HepG2 (cell line): Measurements from ENCODE around the gene AHRR. TPM values are rescaled to one million over a fixed set of nuclear protein-coding genes. Genes with fewer than 3 reads are reported as not detected.

Experiments used
- ATAC-seq: fragments of 200-7000 bp; cut with Tn5 transposase; 3 replicates; pipeline ENCODE4 v1.9.1; 2020; ENCODE audit warnings: mild to moderate bottlenecking, moderate library complexity
- BruUV-seq: library from RNA; stranded (reverse); fragments of 400-500 nt; replicated peaks from 2 replicates; lab custom pipeline; 2021; lab: Mats Ljungman, UMichigan
- CTCF ChIA-PET: fragments of 300-600 bp; formaldehyde crosslinking; extraction: SDS; loops from one replicate; lab custom pipeline; 2021; ENCODE audit warnings: low total read pairs, inconsistent platforms, low intra/inter-chr PET ratio; lab: Yijun Ruan, JAX
- POLR2A ChIA-PET: fragments of 350-600 bp; sonication (Branson Sonifier 250); formaldehyde crosslinking; loops from one replicate; lab custom pipeline; 2020; ENCODE audit warnings: antibody characterized with exemption, inconsistent platforms; lab: Yijun Ruan, JAX
- DNase-seq: peaks from one replicate; pipeline ENCODE4 v3.0.0-alpha.2; 2015; ENCODE audit warnings: low spot score
- FAIRE-seq: peaks from 3 replicates; lab custom pipeline; 2011; peaks lifted over from hg19 to GRCh38; lab: Jason Lieb, UNC
- H2AFZ ChIP-seq: one replicate; pipeline ENCODE4 v1.6.1; 2011; ENCODE audit warnings: low read length, inconsistent platforms
- H3K27ac ChIP-seq: fragments of 300-600 bp; 3 replicates; pipeline ENCODE4 v1.8.0; 2011; ENCODE audit warnings: mixed run types, mild to moderate bottlenecking, mixed read lengths, low read length, inconsistent platforms; ENCODE audit not compliant: insufficient read depth; ENCODE audit errors: extremely low read length
- H3K27me3 ChIP-seq, 2 experiments: fragments of 200-600 bp in 1 of 2; 2 replicates in 1 of 2; 3 replicates in 1 of 2; pipeline versions ENCODE4 v1.6.0 to v1.8.0; 2011; ENCODE audit warnings: low read length in 2 of 2, mild to moderate bottlenecking in 2 of 2, moderate library complexity in 2 of 2, inconsistent platforms in 1 of 2; ENCODE audit not compliant: insufficient read depth in 2 of 2, control insufficient read depth in 1 of 2
- H3K36me3 ChIP-seq, 2 experiments: fragments of 200-600 bp in 1 of 2; replicated peaks in 1 of 2; 2 replicates in 1 of 2; 3 replicates in 1 of 2; pipeline versions ENCODE4 v1.5.1 to v1.8.0; 2011; ENCODE audit warnings: low read length in 2 of 2, inconsistent platforms in 1 of 2; ENCODE audit not compliant: insufficient read depth in 2 of 2, control insufficient read depth in 1 of 2
- H3K4me1 ChIP-seq: 2 replicates; pipeline ENCODE4 v1.5.1; 2012; ENCODE audit warnings: low read length, inconsistent platforms; ENCODE audit not compliant: insufficient read depth
- H3K4me2 ChIP-seq: 2 replicates; pipeline ENCODE4 v1.6.0; 2011; ENCODE audit warnings: low read depth, low read length, inconsistent platforms
- H3K4me3 ChIP-seq, 3 experiments: fragments of 200-600 bp in 1 of 3; sonication (generic), shearing (Covaris generic) in 1 of 3; replicated peaks in 1 of 3; 2 replicates each; pipeline ENCODE4 v1.5.1; 2011 to 2016; ENCODE audit warnings: low read length in 3 of 3, inconsistent platforms in 2 of 3, low read depth in 2 of 3, mild to moderate bottlenecking in 2 of 3, control low read depth in 1 of 3, mixed read lengths in 1 of 3; ENCODE audit not compliant: insufficient read depth in 1 of 3
- H3K79me2 ChIP-seq: one replicate; pipeline ENCODE4 v1.6.1; 2011; ENCODE audit warnings: low read length, inconsistent platforms; ENCODE audit not compliant: insufficient read depth
- H3K9ac ChIP-seq: 2 replicates; pipeline ENCODE4 v1.6.0; 2011; ENCODE audit warnings: mild to moderate bottlenecking, low read depth, low read length, inconsistent platforms; ENCODE audit not compliant: insufficient read depth
- H3K9me3 ChIP-seq: 2 replicates; pipeline ENCODE4 v1.5.1; 2012; ENCODE audit warnings: mild to moderate bottlenecking, low read length
- H4K20me1 ChIP-seq: 2 replicates; pipeline ENCODE4 v1.6.0; 2011; ENCODE audit warnings: inconsistent platforms, mild to moderate bottlenecking, low read length, moderate library complexity; ENCODE audit not compliant: insufficient read depth
- ASH2L ChIP-seq: fragments of 300-600, 200-600 bp; sonication (generic); IDR thresholded peaks from 2 replicates; pipeline ENCODE4 v1.7.0; 2017; ENCODE audit warnings: low read depth, mild to moderate bottlenecking, moderate library complexity, mixed read lengths, low read length; ENCODE audit not compliant: insufficient read length
- BHLHE40 ChIP-seq: IDR thresholded peaks from 2 replicates; pipeline ENCODE4 v1.6.1; 2011; ENCODE audit warnings: low read length, improper control_type of control experiment
- HNF4G ChIP-seq, 2 experiments: sonication (generic) in 1 of 2; formaldehyde crosslinking in 1 of 2; IDR thresholded peaks; 2 replicates each; pipeline versions ENCODE4 v1.4.0 to v1.6.1; 2011 to 2020; ENCODE audit warnings: borderline replicate concordance in 2 of 2, low read depth in 2 of 2, mild to moderate bottlenecking in 2 of 2, low read length in 1 of 2, missing genetic modification reagents in 1 of 2, moderate library complexity in 1 of 2
- HNRNPL ChIP-seq: fragments of 200-400 bp; formaldehyde crosslinking; IDR thresholded peaks from 2 replicates; pipeline ENCODE4 v1.6.1; 2017; ENCODE audit warnings: mild to moderate bottlenecking, low read depth, low read length
- HNRNPLL ChIP-seq: fragments of 200-400 bp; formaldehyde crosslinking; IDR thresholded peaks from 2 replicates; pipeline ENCODE4 v1.6.1; 2017; ENCODE audit warnings: mild to moderate bottlenecking, low read depth, low read length; ENCODE audit not compliant: poor library complexity, severe bottlenecking
- HOXA3 ChIP-seq: sonication (generic); formaldehyde crosslinking; IDR thresholded peaks from 2 replicates; pipeline ENCODE4 v1.5.0; 2020; ENCODE audit warnings: missing genetic modification reagents
- MAFK ChIP-seq, 2 experiments: IDR thresholded peaks in 1 of 2; conservative IDR thresholded peaks in 1 of 2; 2 replicates each; pipeline ENCODE4 v1.6.1; 2011; ENCODE audit warnings: improper control_type of control experiment in 2 of 2, low read length in 2 of 2
- MBD4 ChIP-seq: IDR thresholded peaks from 2 replicates; pipeline ENCODE4 v1.6.1; 2012; ENCODE audit warnings: low read length, inconsistent platforms, borderline replicate concordance
- NR3C1 ChIP-seq: sonication (generic); formaldehyde crosslinking; IDR thresholded peaks from 2 replicates; pipeline ENCODE4 v1.4.0; 2020; ENCODE audit warnings: missing genetic modification reagents
- RBAK ChIP-seq: sonication (generic); formaldehyde crosslinking; IDR thresholded peaks from 2 replicates; pipeline ENCODE4 v1.5.1; 2020; ENCODE audit warnings: mild to moderate bottlenecking, missing genetic modification reagents
- RXRB ChIP-seq: IDR thresholded peaks from 2 replicates; pipeline ENCODE4 v1.6.1; 2016; ENCODE audit warnings: borderline replicate concordance, missing genetic modification reagents, missing compliant biosample characterization
- STAG1 ChIP-seq: sonication (generic); formaldehyde crosslinking; IDR thresholded peaks from 2 replicates; pipeline ENCODE4 v1.4.0; 2020; ENCODE audit warnings: missing genetic modification reagents
- ZNF12 ChIP-seq: sonication (generic); formaldehyde crosslinking; IDR thresholded peaks from 2 replicates; pipeline ENCODE4 v1.5.0; 2020; ENCODE audit warnings: missing genetic modification reagents
- ZNF263 ChIP-seq: sonication (generic); formaldehyde crosslinking; IDR thresholded peaks from 2 replicates; pipeline ENCODE4 v1.4.0; 2020; ENCODE audit warnings: missing genetic modification reagents
- ZNF546 ChIP-seq: sonication (generic); formaldehyde crosslinking; conservative IDR thresholded peaks from 2 replicates; pipeline ENCODE4 v1.8.1; 2023; ENCODE audit warnings: mild to moderate bottlenecking, missing genetic modification reagents
- ZNF784 ChIP-seq: sonication (generic); formaldehyde crosslinking; IDR thresholded peaks from 2 replicates; pipeline ENCODE4 v1.5.1; 2020; ENCODE audit warnings: missing genetic modification reagents, mild to moderate bottlenecking, borderline replicate concordance
- WGBS: methylation state at CpG from one replicate; pipeline ENCODE4 v1.1.6; 2017; ENCODE audit warnings: low lambda C conversion rate; 5-methylcytosine and 5-hydroxymethylcytosine counted together
- in situ Hi-C: cut with HindIII; loops from 2 replicates; pipeline ENCODE4 v1.10.0; 2017; ENCODE audit warnings: low pct_unique_long_range_greater_than_20kb; ENCODE audit not compliant: extremely low pct_ligation_motif_present
- intact Hi-C: fragments of 100-400 bp; cut with micrococcal nuclease; formaldehyde crosslinking; loops from one replicate; pipeline ENCODE4 v1.10.0; 2022; ENCODE audit not compliant: unreplicated experiment
- polyA plus RNA-seq, 8 experiments: library from polyadenylated mRNA; depleted of rRNA in 3 of 8; stranded (reverse) in 7 of 8; unstranded in 1 of 8; fragments of >200 nt; fragmentation: Illumina TruSeq in 4 of 8; extraction: Trizol in 4 of 8; gene quantifications; 2 replicates each; pipeline versions ENCODE4 v1.2.1 to v1.2.3, GENCODE V29; 2011 to 2016; ENCODE audit warnings: low read depth in 4 of 8, missing spikeins in 1 of 8, mixed read lengths in 1 of 8; ENCODE audit not compliant: insufficient read depth in 1 of 8
- total RNA-seq, 5 experiments: library from RNA; depleted of rRNA; stranded (reverse); fragments of >200 nt; fragmentation: Illumina TruSeq; extraction: Trizol; gene quantifications; 2 replicates each; pipeline ENCODE4 v1.2.3, GENCODE V29; 2016; ENCODE audit warnings: low read depth in 1 of 5
- TF ChIP-seq, protein P1 (sequence below): sonication (generic); formaldehyde crosslinking; IDR thresholded peaks from 2 replicates; pipeline ENCODE4 v1.8.0; 2023; ENCODE audit warnings: mild to moderate bottlenecking, missing genetic modification reagents

AHRR gene
- total and polyA plus RNA-seq, 2 of the 13 experiments (the other 11 are each of a cell fraction or from before 2014, with no cell fraction given): 0.28 to 0.35 TPM

GRCh38 chr5:394671-395155 is 73.2 kb downstream of the AHRR start:
- Histone ChIP-seq H3K4me3 (no peak overlapping the region), H3K79me2 (no peaks in the 10 kb centered on the region), H3K4me2 (no peak overlapping the region), H3K4me1 (0 out of 2 replicates have a peak, but pooled peaks cover 4% of the 10 kb centered on the region), H2AFZ (no peak overlapping the region), H3K27ac (no peak overlapping the region), H3K36me3 (no peaks in the 10 kb centered on the region), H4K20me1 (no peaks in the 10 kb centered on the region), H3K9me3 (no peaks in the 10 kb centered on the region), H3K9ac (no peak overlapping the region), H3K27me3 (0 out of 5 replicates have a peak, but pooled peaks cover 0 to 2% of the 10 kb centered on the region in 2 experiments)
- CTCF ChIA-PET: no interaction called here
- in situ Hi-C loops: no loop called here
- BruUV-seq: no TSS peak
- TF ChIP-seq ZNF263 (peak; percentile 81), HNRNPL (no peak)
- WGBS: 64% methylated on average over 8 of the region's 18 CpGs
- FAIRE-seq: no peak
- no peak for ATAC-seq
- POLR2A ChIA-PET: no interaction called here
- intact Hi-C loops: no loop called here
- DNase-seq: no peak

DNA sequence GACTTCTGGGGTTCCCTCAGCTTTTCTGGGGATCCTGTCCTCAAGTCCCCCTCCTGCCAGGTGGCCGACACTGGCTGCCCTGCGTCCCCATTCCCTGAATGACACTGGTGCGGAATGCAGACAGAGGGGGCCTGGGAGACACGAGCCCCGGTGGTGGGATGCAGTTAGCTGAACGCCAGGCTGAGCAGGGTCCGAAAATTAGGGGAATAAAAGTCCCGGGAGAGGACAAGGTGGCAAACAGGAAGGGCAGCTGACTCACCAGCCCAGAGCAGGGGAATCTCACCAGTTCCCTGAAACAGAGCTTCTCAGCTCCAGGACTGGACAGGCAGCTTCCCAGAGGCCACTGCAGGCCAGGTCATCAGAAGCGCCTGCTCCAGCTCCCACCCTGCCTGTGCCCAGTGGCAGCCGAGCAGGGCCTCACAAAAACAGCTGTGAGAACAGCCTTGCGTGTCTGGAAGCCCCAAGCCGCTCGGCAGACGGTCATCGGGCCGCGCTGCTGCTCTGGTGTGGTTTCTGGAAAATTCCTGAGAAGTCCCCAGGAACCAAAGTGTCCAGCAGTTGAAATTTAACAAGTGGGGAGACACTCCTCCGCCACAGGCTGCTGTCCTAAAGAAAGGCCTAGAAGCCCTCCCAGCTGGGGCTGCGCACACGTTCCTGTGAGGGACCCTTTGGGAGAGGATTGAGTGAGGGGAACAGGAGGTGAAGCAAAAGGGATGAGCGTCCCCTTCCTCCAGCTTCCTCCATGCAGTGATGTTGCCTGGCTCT is 73.8 kb downstream of the AHRR start:
- no peak for FAIRE-seq
- no peak overlapping the region for H2AFZ ChIP-seq
- no peak for DNase-seq
- H3K4me2 ChIP-seq: no peak overlapping the region
- intact Hi-C loops: no loop called here
- CTCF ChIA-PET: no interaction called here
- H3K4me1 ChIP-seq: peaks cover 11% of the 10 kb centered on the region
- H3K9ac ChIP-seq: no peak overlapping the region
- no peak overlapping the region for H3K4me3 ChIP-seq
- H3K27ac ChIP-seq: no peak overlapping the region
- no peaks in the 10 kb centered on the region for H4K20me1 ChIP-seq
- ATAC-seq: no peak; the same call in 2 of the 3 replicates
- H3K27me3 ChIP-seq: peaks cover 0 to 2% of the 10 kb centered on the region in 2 experiments; a peak in 2 of 5 replicates
- BruUV-seq: no TSS peak
- H3K79me2 ChIP-seq: no peaks in the 10 kb centered on the region
- H3K9me3 ChIP-seq: no peaks in the 10 kb centered on the region
- H3K36me3 ChIP-seq: no peaks in the 10 kb centered on the region
- in situ Hi-C loops: no loop called here
- WGBS: 74% methylated on average over 19 of the region's 21 CpGs
- POLR2A ChIA-PET: no interaction called here
- TF ChIP-seq ZNF784 (CRISPR knock-in tag) (no peak), ASH2L (no peak), HNF4G (IDR thresholded peaks at IDR 0.05; ENCODE audit: borderline replicate concordance, low read depth, low read length) (no peak), HNF4G (CRISPR knock-in tag; IDR thresholded peaks at IDR 0.05; ENCODE audit: borderline replicate concordance, low read depth) (no peak), HOXA3 (CRISPR knock-in tag) (no peak), NR3C1 (CRISPR knock-in tag) (no peak), MBD4 (no peak), ZNF12 (CRISPR knock-in tag) (no peak), BHLHE40 (no peak), STAG1 (CRISPR knock-in tag) (no peak), HNRNPLL (no peak), MAFK (conservative IDR thresholded peaks at IDR 0.05 in 1 of 2, IDR thresholded peaks at IDR 0.05 in 1 of 2; ENCODE audit: low read length in 2 of 2) (no peak), RXRB (CRISPR knock-in tag) (no peak), RBAK (CRISPR knock-in tag) (no peak), ZNF546 (CRISPR knock-in tag) (no peak)
- TF ChIP-seq, protein P1, sequence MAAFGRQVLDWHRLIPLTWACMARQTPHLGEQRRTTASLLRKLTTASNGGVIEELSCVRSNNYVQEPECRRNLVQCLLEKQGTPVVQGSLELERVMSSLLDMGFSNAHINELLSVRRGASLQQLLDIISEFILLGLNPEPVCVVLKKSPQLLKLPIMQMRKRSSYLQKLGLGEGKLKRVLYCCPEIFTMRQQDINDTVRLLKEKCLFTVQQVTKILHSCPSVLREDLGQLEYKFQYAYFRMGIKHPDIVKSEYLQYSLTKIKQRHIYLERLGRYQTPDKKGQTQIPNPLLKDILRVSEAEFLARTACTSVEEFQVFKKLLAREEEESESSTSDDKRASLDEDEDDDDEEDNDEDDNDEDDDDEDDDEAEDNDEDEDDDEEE (CRISPR knock-in tag): no peak
